ENCODE results near the gene SLC38A8.

DNA sequence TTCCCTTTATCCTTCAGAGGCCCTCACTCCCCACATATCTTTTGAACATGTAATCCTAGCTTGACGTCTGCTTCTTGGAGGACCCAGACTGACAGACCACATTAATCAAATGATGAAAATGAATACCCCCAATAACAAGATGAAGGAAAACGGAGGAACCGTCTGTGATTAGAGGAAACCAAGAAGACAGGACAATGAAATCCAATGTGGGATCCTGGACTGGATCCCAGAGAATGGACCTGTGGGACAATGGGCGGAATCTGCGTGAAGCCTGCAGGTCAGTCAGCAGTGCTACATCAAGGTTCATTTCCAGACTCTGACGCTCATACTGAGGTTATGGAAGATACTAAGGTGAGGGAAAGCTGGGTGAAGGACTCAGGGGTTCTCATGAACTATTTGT is 38.2 kb upstream of the SLC38A8 start:
- TF ChIP-seq POLR2A (IDR thresholded peaks at IDR 0.05): no peak
- TF ChIP-seq, protein P1, sequence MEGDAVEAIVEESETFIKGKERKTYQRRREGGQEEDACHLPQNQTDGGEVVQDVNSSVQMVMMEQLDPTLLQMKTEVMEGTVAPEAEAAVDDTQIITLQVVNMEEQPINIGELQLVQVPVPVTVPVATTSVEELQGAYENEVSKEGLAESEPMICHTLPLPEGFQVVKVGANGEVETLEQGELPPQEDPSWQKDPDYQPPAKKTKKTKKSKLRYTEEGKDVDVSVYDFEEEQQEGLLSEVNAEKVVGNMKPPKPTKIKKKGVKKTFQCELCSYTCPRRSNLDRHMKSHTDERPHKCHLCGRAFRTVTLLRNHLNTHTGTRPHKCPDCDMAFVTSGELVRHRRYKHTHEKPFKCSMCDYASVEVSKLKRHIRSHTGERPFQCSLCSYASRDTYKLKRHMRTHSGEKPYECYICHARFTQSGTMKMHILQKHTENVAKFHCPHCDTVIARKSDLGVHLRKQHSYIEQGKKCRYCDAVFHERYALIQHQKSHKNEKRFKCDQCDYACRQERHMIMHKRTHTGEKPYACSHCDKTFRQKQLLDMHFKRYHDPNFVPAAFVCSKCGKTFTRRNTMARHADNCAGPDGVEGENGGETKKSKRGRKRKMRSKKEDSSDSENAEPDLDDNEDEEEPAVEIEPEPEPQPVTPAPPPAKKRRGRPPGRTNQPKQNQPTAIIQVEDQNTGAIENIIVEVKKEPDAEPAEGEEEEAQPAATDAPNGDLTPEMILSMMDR (IDR thresholded peaks at IDR 0.05): no peak

Data from Peyer's patch (tissue), 4 donors.